Naive B cell (primary cell): ENCODE data around the gene RTN4RL1. TPM values are rescaled to one million over a fixed set of nuclear protein-coding genes. Genes with fewer than 3 reads are reported as not detected.

Source experiments
- ATAC-seq, 2 donors: fragments of 150-1000 bp; cut with Tn5 transposase; 2 replicates each; pipeline ENCODE4 v1.10.0; 2021; ENCODE audit warnings: low read depth in 2 of 2, mild to moderate bottlenecking in 2 of 2, moderate library complexity in 2 of 2
- DNase-seq: peaks from one replicate; pipeline ENCODE4 v3.0.0; 2022
- H3K27ac Mint-ChIP-seq, 6 donors: one replicate each; pipeline ENCODE4 v1.8.0; 2020 to 2022; ENCODE audit warnings: mild to moderate bottlenecking in 6 of 6, mixed read lengths in 6 of 6, moderate library complexity in 5 of 6, inconsistent platforms in 2 of 6
- H3K27me3 Mint-ChIP-seq, 3 donors: one replicate each; pipeline ENCODE4 v1.8.0; 2021 to 2022; ENCODE audit warnings: mixed read lengths in 3 of 3, mild to moderate bottlenecking in 1 of 3
- H3K36me3 Mint-ChIP-seq, 2 donors: one replicate each; pipeline ENCODE4 v1.8.0; 2020 to 2022; ENCODE audit warnings: mixed read lengths in 2 of 2, inconsistent platforms in 1 of 2, mild to moderate bottlenecking in 1 of 2
- H3K4me1 Mint-ChIP-seq, 3 donors: one replicate each; pipeline ENCODE4 v1.8.0; 2020 to 2022; ENCODE audit warnings: mixed read lengths in 3 of 3, inconsistent platforms in 1 of 3, mild to moderate bottlenecking in 1 of 3, moderate library complexity in 1 of 3
- H3K4me3 Mint-ChIP-seq, 8 donors: one replicate each; pipeline ENCODE4 v1.8.0; 2020 to 2022; ENCODE audit warnings: mild to moderate bottlenecking in 8 of 8, mixed read lengths in 8 of 8, moderate library complexity in 8 of 8, inconsistent platforms in 2 of 8
- H3K9me3 Mint-ChIP-seq, 7 donors: one replicate each; pipeline ENCODE4 v1.8.0; 2020 to 2022; ENCODE audit warnings: mixed read lengths in 7 of 7, mild to moderate bottlenecking in 5 of 7, inconsistent platforms in 2 of 7, moderate library complexity in 1 of 7
- polyA plus RNA-seq, 6 donors: library from polyadenylated mRNA; unstranded; fragments of 300-500 nt; fragmentation: Illumina TruSeq; gene quantifications; one replicate each; pipeline ENCODE4 v1.2.3, GENCODE V29; 2021; ENCODE audit warnings: low read depth in 6 of 6

RTN4RL1 gene
- polyA plus RNA-seq, 6 donors from 2014 or later, result not detected

DNA sequence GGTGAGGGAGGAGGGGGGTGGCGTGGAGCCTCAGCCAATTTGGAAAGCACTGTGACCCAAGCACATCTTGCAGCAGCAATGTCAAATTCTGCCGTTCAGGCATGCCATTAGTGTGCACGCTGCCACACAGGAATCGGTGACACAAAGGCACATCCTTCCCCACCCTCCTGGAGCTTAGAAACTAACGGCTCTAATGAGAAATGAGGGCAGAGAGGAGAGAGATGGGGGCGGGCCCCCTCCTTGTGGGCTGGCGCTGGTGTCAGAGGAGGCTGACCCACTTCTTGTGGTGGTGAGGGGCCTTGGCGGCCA is 94.8 kb downstream of the RTN4RL1 start:
- H3K4me3 Mint-ChIP-seq, result no peak overlapping the region
- no peak overlapping the region for H3K27ac Mint-ChIP-seq
- peaks cover 0 to 23% (median 22%) of the 10 kb centered on the region in 3 donors for H3K27me3 Mint-ChIP-seq
- ATAC-seq (no peak), DNase-seq (no peak)
- H3K36me3 Mint-ChIP-seq, result no peaks in the 10 kb centered on the region
- H3K4me1 Mint-ChIP-seq, result no peaks in the 10 kb centered on the region
- no peaks in the 10 kb centered on the region for H3K9me3 Mint-ChIP-seq

- H3K4me1 Mint-ChIP-seq, result no peaks in the 10 kb centered on the region
- peak overlapping the region in 1 of 8 donors; percentile 41 for H3K4me3 Mint-ChIP-seq
- no peak for DNase-seq
- no peak for ATAC-seq
- no peaks in the 10 kb centered on the region for H3K36me3 Mint-ChIP-seq
- H3K27ac Mint-ChIP-seq, result peak overlapping the region in 1 of 6 donors; percentile 90
- H3K27me3 Mint-ChIP-seq, result peaks cover 0 to 22% (median 17%) of the 10 kb centered on the region in 3 donors
- H3K9me3 Mint-ChIP-seq, result no peaks in the 10 kb centered on the region
Measured at GRCh38 chr17:1928976-1929375, 96.2 kb downstream of the RTN4RL1 start.

- Mint-ChIP-seq H3K36me3 (no peaks in the 10 kb centered on the region), H3K4me1 (peaks cover 2 to 3% (median 3%) of the 10 kb centered on the region in 3 donors)
Measured at GRCh38 chr17:1920948-1921351, 104.2 kb downstream of the RTN4RL1 start.

DNA sequence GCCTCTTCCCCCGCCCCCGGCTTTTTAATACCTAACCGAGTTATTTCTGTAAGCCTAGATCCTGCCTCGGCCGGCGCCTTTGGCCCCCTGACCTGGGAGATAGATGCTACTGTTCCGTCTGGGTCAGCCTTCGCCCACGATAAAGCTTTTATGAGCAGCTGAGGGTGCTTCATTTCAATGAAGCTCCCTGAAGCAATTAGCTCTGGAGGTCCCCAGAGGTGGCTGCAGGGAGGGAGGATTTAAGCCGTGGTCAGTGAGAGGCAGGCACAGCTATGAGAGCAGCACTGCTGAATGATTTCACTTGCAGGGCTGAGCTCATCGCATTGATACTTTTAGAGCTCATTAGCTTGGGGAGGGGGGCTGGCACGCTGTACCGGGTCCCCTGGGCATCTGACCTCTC is 105.9 kb downstream of the RTN4RL1 start:
- DNase-seq, result no peak
- no peak for ATAC-seq
- H3K27me3 Mint-ChIP-seq, result peaks cover 0 to 2% (median 0%) of the 10 kb centered on the region in 3 donors
- H3K27ac Mint-ChIP-seq, result peak overlapping the region in 1 of 6 donors; percentile 15
- peaks cover 4 to 8% (median 6%) of the 10 kb centered on the region in 3 donors for H3K4me1 Mint-ChIP-seq
- H3K4me3 Mint-ChIP-seq, result peak overlapping the region in 1 of 8 donors; percentile 79
- H3K9me3 Mint-ChIP-seq, result no peaks in the 10 kb centered on the region
- H3K36me3 Mint-ChIP-seq, result no peaks in the 10 kb centered on the region

More at GRCh38 chr17:1920948-1921351, 104.2 kb downstream of the RTN4RL1 start:
- Mint-ChIP-seq H3K27me3 (no peaks in the 10 kb centered on the region), H3K9me3 (no peaks in the 10 kb centered on the region), H3K4me3 (no peak overlapping the region), H3K27ac (peak overlapping the region in 1 of 6 donors; percentile 44)
- ATAC-seq (no peak), DNase-seq (no peak)

DNA sequence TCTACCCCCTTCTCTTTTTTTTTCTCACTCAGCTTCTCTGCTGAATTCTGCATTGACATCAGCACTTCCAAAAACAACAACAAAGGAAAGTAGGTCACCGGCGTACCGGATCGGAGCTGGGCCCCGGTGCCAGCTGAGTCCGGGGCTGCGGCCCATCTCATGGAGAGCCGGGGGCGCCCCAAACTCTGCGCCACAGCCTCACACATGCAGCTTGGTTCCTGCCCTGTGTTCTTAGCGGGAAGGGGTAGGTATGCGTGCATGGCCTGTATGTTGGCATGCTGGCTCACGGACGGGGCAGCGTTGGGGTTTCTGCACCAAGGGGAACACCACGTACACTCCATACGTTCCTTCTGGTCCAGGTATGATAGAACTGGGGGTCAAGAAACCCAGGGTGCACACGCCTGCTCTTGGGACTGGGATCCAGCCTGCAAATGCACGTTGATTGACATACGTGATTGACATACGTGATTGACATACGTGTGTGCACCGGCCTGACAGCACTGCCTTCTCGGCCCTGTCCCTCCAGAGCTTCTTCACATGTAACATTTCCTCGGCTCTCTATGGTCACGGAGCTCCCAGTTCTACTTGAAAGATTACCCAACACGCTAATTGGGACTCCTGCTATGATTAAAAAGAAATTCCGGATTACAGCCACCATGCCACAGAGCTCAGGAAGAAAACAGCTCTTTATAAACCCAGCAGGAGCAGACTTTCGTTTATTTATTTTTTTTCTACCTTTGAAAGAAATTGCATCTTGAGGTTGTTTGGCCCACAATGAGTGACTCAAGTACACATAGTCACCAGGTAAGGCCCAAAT is 106.6 kb downstream of the RTN4RL1 start:
- Mint-ChIP-seq H3K4me3 (no peak overlapping the region), H3K27me3 (peaks cover 0 to 9% (median 0%) of the 10 kb centered on the region in 3 donors), H3K36me3 (no peaks in the 10 kb centered on the region), H3K4me1 (peaks cover 4 to 10% (median 6%) of the 10 kb centered on the region in 3 donors), H3K27ac (peak overlapping the region in 1 of 6 donors; percentile 18), H3K9me3 (no peaks in the 10 kb centered on the region)
- ATAC-seq (no peak), DNase-seq (no peak)

- no peaks in the 10 kb centered on the region for H3K9me3 Mint-ChIP-seq
- peaks cover 0 to 23% (median 5%) of the 10 kb centered on the region in 3 donors for H3K27me3 Mint-ChIP-seq
- no peak overlapping the region for H3K4me3 Mint-ChIP-seq
- H3K27ac Mint-ChIP-seq, result no peak overlapping the region
- peaks cover 4 to 10% (median 6%) of the 10 kb centered on the region in 3 donors for H3K4me1 Mint-ChIP-seq
- no peak for DNase-seq
- H3K36me3 Mint-ChIP-seq, result no peaks in the 10 kb centered on the region
- no peak for ATAC-seq
Measured at GRCh38 chr17:1916963-1917715, 108.0 kb downstream of the RTN4RL1 start.

DNA sequence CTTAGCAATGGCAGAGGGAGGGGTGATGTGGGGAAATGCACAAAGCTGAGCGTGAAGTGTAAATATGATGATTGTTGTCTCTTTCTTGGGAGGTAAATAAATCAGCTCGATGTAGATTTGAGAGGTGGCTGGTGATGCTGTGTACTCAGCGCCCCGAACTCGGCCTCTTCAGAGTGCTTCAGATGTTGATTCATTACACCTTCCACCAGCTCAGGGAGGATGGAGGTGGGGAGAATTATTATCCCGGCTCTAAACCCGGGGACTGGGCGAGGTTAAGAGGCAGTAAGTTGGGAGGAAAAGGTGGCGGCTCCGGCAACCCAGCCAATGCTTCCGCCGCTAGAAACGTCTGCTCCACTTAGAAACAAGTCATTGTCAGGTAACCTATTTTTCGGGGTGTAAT is 108.8 kb downstream of the RTN4RL1 start:
- ATAC-seq (no peak), DNase-seq (no peak)
- H3K36me3 Mint-ChIP-seq, result no peaks in the 10 kb centered on the region
- H3K27me3 Mint-ChIP-seq, result peaks cover 6 to 30% (median 14%) of the 10 kb centered on the region in 3 donors
- H3K4me3 Mint-ChIP-seq, result no peak overlapping the region
- no peaks in the 10 kb centered on the region for H3K9me3 Mint-ChIP-seq
- peaks cover 4 to 10% (median 6%) of the 10 kb centered on the region in 3 donors for H3K4me1 Mint-ChIP-seq
- H3K27ac Mint-ChIP-seq, result peak overlapping the region in 1 of 6 donors; percentile 6

- no peak for DNase-seq
- H3K9me3 Mint-ChIP-seq, result no peaks in the 10 kb centered on the region
- H3K27me3 Mint-ChIP-seq, result peaks cover 6 to 30% (median 14%) of the 10 kb centered on the region in 3 donors
- no peaks in the 10 kb centered on the region for H3K36me3 Mint-ChIP-seq
- peak overlapping the region in 1 of 8 donors; percentile 4 for H3K4me3 Mint-ChIP-seq
- peak overlapping the region in 1 of 6 donors; percentile 6 for H3K27ac Mint-ChIP-seq
- peaks cover 4 to 10% (median 6%) of the 10 kb centered on the region in 3 donors for H3K4me1 Mint-ChIP-seq
- peak; percentile 42 to 43 for ATAC-seq
Measured at GRCh38 chr17:1915889-1916288, 109.2 kb downstream of the RTN4RL1 start.

DNA sequence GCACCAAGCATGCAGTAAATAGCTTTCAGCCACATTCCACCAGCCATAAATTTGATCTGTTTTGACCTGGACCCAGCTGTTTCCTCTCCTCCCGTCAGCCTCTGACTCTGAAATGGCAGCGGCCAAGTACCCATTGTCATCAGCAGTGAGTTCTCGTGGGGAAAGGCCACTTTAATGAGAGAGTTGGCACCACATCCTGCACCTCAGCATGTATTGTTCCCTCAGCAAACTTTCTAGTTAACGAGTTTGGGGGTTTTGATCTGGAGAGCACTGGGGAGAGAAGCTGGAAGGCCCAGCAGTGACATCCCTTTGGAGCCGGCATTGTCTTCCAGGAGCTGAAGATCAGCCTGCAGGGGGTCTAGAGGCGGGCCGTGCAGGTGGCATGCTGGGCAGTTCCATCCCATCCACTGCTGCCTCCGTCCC is 110.5 kb downstream of the RTN4RL1 start:
- DNase-seq, result no peak
- peaks cover 12 to 38% (median 18%) of the 10 kb centered on the region in 3 donors for H3K27me3 Mint-ChIP-seq
- H3K4me3 Mint-ChIP-seq, result no peak overlapping the region
- peaks cover 4 to 10% (median 6%) of the 10 kb centered on the region in 3 donors for H3K4me1 Mint-ChIP-seq
- H3K27ac Mint-ChIP-seq, result peak overlapping the region in 1 of 6 donors; percentile 60
- no peaks in the 10 kb centered on the region for H3K9me3 Mint-ChIP-seq
- no peaks in the 10 kb centered on the region for H3K36me3 Mint-ChIP-seq
- ATAC-seq, result no peak

GRCh38 chr17:1913702-1914101 is 111.4 kb downstream of the RTN4RL1 start:
- Mint-ChIP-seq H3K4me3 (no peak overlapping the region), H3K27ac (no peak overlapping the region), H3K9me3 (no peaks in the 10 kb centered on the region), H3K36me3 (no peaks in the 10 kb centered on the region), H3K27me3 (peaks cover 18 to 48% (median 28%) of the 10 kb centered on the region in 3 donors), H3K4me1 (peaks cover 9 to 14% (median 13%) of the 10 kb centered on the region in 3 donors)
- DNase-seq (no peak), ATAC-seq (no peak)

- DNase-seq, result no peak
- Mint-ChIP-seq H3K4me3 (no peak overlapping the region), H3K27ac (no peak overlapping the region)
Measured at GRCh38 chr17:1912146-1912545, 113.0 kb downstream of the RTN4RL1 start.

GRCh38 chr17:1909985-1910384 is 115.1 kb downstream of the RTN4RL1 start:
- peaks cover 5 to 18% (median 11%) of the 10 kb centered on the region in 3 donors for H3K4me1 Mint-ChIP-seq
- ATAC-seq, result no peak
- no peaks in the 10 kb centered on the region for H3K9me3 Mint-ChIP-seq
- H3K27me3 Mint-ChIP-seq, result peaks cover 44 to 80% (median 60%) of the 10 kb centered on the region in 3 donors
- DNase-seq, result no peak
- no peak overlapping the region for H3K27ac Mint-ChIP-seq
- H3K4me3 Mint-ChIP-seq, result no peak overlapping the region
- no peaks in the 10 kb centered on the region for H3K36me3 Mint-ChIP-seq

More at GRCh38 chr17:1912146-1912545, 113.0 kb downstream of the RTN4RL1 start:
- Mint-ChIP-seq H3K27me3 (peaks cover 25 to 61% (median 41%) of the 10 kb centered on the region in 3 donors), H3K4me1 (peaks cover 10 to 19% (median 18%) of the 10 kb centered on the region in 3 donors), H3K36me3 (no peaks in the 10 kb centered on the region), H3K9me3 (no peaks in the 10 kb centered on the region)
- no peak for ATAC-seq

DNA sequence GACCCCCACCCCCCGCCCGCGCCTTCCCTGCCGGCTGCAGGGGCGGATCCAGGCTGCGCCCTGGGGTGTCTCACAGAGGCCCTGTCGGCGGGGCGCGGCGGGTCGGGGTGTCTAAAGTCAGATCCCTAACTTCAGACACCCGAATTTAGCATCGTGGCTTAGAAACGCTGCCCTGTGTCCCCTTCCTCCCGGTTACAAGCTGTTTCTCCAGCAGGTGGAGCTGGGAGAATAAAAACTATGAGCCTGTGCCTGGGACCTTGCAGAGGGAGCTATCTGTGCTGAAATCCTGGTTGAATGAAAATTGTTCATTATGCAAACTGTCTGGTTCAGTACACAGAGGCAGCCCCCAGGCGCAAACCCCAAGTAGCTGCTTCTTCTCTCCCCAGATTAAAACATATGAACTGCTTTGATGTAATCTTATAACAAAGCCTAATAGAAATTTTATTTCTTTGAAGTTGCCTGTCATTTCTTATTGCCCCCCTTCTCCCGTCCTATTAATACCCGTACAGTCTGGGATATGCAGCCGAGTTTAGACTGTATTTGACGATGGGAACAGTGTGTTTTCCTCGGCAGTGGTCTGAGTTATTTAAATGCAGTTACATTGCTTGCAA is 116.3 kb downstream of the RTN4RL1 start:
- no peaks in the 10 kb centered on the region for H3K9me3 Mint-ChIP-seq
- H3K27ac Mint-ChIP-seq, result no peak overlapping the region
- H3K36me3 Mint-ChIP-seq, result no peaks in the 10 kb centered on the region
- ATAC-seq, result peak; percentile 36 to 45
- peak overlapping the region in 6 of 8 donors; percentile 19 to 75 (median 54) for H3K4me3 Mint-ChIP-seq
- H3K27me3 Mint-ChIP-seq, result peaks cover 51 to 81% (median 60%) of the 10 kb centered on the region in 3 donors
- H3K4me1 Mint-ChIP-seq, result peaks cover 10 to 26% (median 11%) of the 10 kb centered on the region in 3 donors
- no peak for DNase-seq
